Activated CD4-positive, alpha-beta T cell treated with anti-CD3 and anti-CD28 coated beads, Interleukin-2, amount 50 U/mL, for 24 hours (primary cell): Measurements from ENCODE around the gene RNU6-9.
"Not testable (repeated sequence)": the region's sequence is repeated elsewhere in the genome, so short reads cannot be mapped to it uniquely, and the experiment has no call there.

ENCODE experiments used
- DNase-seq, 2 donors: peaks; one replicate each; pipeline ENCODE4 v3.0.0-alpha.2; 2020; ENCODE audit warnings: low read depth in 1 of 2, low spot score in 1 of 2

The RNU6-9 gene

DNA sequence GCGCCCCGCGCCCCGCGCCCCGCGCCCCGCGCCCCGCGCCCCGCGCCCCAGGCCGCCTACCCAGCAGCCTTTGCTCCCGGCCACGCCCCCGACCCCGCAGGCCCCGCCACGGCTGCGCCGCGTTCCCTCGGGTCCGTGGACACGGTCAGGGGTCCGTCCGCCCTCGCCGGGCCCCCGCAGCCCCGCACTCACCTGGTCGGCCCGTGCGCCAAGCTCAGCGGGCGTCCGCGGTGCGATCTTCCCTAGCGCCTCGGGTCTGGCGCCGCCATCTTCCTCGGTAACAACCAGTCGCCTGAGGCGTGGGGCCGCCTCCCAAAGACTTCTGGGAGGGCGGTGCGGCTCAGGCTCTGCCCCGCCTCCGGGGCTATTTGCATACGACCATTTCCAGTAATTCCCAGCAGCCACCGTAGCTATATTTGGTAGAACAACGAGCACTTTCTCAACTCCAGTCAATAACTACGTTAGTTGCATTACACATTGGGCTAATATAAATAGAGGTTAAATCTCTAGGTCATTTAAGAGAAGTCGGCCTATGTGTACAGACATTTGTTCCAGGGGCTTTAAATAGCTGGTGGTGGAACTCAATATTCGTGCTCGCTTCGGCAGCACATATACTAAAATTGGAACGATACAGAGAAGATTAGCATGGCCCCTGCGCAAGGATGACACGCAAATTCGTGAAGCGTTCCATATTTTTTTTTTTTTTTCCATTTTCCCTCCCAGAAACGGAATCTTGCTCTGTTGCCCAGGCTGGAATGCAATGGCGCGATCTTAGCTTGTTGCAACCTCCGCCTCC is at the start of gene RNU6-9, which contains the start of gene MED16:
TSS of gene RNU6-9 (plus strand) at position 591 of the 796 bp plus-strand sequence.
TSS of gene MED16 (minus strand) at position 294 of the 796 bp plus-strand sequence. CDS start 2,056 bp downstream, outside the sequence.
- peak; percentile 81 to 89 for DNase-seq

DNA sequence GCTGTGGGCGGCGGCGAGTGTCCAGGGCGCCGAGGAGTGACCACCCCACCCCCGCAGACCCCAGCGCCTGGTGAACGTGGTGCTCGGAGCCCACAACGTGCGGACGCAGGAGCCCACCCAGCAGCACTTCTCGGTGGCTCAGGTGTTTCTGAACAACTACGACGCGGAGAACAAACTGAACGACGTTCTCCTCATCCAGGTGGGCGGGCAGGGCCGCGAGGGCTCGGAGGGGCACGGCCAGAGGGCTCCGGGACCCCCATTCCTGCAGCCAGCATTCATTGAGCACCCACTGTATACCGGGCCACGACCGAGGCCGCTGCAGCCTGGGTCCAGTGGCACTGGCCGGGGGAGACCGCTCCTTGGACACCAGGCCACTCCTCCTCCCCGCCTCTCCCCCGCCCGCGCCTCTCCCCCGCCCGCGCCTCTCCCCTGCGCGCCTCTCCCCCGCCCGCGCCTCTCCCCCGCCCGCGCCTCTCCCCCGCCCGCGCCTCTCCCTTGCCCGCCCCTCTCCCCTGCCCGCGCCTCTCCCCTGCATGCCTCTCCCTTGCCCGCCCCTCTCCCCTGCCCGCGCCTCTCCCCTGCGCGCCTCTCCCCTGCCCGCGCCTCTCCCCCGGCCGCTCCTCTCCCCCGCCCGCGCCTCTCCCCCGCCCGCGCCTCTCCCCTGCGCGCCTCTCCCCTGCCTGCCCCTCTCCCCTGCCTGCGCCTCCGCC is 49.3 kb upstream of the RNU6-9 start:
- DNase-seq, result no peak

DNA sequence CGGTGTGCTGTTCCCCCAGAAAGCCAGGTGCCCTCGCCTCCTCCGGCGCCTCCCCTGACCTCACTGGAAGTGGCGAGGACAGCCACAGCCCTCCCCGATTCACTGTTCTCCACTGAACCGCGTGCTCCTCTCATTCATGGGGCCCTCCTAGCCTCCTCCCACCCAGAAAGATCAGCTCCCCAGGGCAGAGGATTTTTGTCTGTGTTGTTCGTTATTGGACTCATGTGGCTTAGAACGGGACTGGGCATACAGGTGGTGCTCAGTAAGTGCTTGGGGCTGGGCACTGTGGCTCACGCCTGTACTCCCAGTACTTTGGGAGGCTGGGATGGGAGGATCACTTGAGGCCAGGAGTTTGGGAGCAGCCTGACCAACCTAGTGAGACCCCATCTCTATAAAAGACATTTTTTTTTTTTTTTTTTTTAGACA is 48.7 kb upstream of the RNU6-9 start:
- DNase-seq, result no peak

DNA sequence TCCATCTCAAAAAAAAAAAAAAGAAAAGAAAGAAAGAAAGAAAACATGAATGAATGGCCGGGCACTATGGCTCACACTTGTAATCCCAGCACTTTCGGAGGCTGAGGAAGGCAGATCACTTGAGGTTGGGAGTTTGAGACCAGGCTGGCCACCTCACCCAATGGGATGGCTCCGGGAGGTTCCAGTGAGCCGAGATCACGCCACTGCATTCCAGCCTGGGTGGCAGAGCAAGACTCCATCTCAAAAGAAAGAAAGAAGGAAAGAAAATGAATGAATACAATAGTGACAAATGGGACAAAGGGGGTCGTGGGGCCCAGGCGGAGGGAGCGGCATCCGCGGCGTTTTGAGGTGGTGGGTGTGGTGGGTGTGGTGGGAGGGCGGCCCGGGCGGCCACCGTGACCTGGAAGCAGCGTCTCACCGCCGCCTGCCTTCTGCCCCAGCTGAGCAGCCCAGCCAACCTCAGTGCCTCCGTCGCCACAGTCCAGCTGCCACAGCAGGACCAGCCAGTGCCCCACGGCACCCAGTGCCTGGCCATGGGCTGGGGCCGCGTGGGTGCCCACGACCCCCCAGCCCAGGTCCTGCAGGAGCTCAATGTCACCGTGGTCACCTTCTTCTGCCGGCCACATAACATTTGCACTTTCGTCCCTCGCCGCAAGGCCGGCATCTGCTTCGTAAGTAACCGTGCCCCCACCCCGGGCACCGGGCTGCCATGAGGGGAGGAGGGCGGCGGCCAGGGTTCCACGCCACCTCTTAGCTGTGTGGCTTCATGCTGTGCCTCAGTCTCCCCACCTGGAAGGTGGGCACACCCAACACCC is 47.4 kb upstream of the RNU6-9 start:
- DNase-seq, result no peak

DNA sequence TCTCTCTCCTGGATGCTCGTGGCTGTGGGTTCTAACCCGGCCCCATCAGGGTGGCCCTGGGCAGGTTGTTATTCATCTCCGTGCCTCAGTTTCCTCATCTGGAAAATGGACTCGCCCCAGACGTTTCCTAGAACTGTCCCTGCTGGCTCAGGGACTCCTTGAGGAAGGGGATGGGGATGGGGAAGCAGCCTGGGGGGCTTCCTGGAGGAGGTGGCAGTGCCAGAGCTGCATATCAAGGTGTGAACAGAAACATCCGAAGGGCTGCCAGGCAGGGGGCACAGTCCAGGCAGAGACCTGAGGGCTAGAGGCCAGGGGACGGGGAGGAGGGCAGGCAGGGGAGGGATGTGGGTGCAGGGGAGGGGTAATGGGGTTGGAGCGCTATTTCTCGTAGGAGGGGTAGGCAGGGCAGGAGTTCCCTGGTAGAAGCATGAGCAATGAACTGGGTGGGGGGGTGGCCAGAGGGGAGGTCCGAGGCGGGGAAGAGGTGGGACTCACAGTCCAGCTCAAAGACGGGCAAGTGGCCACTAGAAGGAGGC is 44.8 kb upstream of the RNU6-9 start:
- DNase-seq, result no peak

DNA sequence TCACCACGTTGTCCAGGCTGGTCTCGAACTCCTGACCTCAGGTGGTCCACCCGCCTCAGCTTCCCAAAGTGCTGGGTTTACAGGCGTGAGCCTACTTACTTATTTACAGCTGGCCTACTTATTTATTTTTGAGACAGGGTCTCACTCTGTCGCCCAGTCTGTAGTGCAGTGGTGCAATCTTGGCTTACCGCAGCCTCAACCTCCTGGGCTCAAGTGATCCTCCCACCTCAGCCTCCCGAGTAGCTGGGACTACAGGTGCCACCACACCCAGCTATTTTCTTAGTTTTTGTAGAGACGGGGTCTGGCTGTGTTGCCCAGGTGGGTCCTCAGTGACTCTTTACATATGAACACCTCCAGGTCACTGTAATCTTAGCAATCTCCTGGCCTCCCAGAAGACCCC is 44.1 kb upstream of the RNU6-9 start:
- DNase-seq, result not testable (repeated sequence)

DNA sequence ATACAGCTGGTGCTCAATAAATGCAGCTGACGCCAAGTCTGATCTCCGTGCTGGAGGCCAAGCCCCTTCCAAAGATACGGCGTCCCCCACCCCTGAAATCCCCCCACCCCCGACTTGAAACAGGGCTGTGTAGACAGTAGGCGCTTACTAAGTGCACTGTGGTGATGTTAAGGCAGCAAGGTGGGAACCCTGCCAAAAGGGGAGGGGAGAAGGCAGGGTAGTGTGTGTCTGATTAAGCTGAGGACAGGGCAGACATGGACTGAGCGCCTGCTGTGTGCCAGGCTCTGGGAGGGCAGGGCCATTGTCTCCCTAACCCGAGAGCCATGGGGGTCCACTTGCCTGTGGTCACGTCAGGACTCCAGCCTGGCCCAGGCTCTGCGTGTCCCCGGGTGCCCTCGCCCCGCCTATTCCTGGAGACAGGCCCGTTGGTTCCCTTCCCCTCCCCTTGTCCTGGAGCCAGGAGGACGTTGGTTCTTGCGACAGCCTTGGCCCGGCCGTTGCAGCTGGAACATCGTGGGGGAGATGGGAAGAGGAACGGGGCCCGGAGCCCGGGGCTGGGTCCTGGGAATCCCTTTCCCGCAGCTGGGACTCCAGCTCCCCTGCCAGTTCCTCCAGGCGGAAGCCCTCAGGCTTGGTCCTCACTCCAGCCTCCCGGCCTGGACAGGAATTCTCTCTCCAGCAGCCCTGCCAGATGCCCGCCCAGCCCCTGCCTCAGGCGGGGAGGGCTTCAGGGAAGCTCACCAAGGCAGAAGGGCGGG is 42.9 kb upstream of the RNU6-9 start:
- no peak for DNase-seq

DNA sequence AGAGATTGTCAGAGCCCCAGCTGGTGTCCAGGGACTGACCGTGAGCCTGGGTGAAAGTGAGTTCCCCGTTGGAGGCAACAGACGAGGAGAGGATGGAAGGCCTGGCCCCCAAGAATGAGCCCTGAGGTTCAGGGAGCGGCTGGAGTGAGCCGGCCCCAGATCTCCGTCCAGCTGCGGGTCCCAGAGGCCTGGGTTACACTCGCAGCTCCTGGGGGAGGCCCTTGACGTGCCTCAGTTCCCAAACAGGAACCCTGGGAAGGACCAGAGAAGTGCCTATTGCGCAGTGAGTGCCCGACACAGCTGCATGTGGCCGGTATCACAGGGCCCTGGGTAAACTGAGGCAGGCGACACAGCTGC is 42.3 kb upstream of the RNU6-9 start:
- DNase-seq, result no peak

DNA sequence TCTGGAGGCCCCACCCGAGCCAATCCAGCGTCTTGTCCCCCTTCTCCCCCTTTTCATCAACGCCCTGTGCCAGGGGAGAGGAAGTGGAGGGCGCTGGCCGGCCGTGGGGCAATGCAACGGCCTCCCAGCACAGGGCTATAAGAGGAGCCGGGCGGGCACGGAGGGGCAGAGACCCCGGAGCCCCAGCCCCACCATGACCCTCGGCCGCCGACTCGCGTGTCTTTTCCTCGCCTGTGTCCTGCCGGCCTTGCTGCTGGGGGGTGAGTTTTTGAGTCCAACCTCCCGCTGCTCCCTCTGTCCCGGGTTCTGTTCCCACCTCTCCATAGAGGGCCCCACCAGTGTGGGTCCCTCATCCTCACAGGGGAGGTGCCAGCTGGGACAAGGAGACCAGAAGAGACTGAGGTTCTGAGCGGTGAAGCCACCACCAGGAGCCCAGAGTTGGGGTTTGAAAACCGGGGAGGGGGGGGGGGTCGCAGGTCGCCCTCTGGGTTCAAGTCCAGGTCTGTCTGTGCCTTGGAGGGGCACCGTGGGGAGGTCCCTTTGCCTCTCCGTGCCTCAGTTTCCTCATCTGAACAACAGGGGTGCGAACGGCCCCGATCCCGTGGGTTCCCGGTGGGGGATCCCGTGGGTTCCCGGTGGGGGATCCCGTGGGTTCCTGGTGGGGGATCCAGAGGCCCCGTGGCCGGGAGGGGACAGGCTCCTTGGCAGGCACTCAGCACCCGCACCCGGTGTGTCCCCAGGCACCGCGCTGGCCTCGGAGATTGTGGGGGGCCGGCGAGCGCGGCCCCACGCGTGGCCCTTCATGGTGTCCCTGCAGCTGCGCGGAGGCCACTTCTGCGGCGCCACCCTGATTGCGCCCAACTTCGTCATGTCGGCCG is 40.9 kb upstream of the RNU6-9 start, which contains the start of gene ELANE:
TSS of gene ELANE (plus strand) at position 168 of the 878 bp plus-strand sequence. CDS start at position 194, 26 bp downstream.
- DNase-seq, result no peak

DNA sequence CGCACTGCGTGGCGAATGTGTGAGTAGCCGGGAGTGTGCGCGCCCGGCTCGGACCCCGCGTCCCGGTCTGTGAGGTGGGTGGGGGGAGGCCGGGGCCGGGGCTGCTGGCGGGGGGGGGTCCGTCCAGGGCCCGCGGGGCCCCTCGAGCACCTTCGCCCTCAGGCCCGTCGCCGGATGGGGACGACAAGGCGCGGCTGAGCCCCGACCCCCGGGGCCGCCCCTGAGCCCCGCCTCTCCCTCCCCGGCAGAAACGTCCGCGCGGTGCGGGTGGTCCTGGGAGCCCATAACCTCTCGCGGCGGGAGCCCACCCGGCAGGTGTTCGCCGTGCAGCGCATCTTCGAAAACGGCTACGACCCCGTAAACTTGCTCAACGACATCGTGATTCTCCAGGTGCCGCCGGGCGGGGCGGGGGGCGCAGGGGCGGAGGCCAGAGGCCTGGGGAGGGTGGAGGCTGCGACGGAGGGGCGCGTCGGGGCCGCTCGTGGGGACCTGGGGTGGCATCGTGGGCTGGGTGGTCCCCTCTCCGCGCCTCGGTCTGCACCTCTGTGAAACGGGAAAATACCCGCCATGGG is 40.2 kb upstream of the RNU6-9 start:
- DNase-seq, result no peak

DNA sequence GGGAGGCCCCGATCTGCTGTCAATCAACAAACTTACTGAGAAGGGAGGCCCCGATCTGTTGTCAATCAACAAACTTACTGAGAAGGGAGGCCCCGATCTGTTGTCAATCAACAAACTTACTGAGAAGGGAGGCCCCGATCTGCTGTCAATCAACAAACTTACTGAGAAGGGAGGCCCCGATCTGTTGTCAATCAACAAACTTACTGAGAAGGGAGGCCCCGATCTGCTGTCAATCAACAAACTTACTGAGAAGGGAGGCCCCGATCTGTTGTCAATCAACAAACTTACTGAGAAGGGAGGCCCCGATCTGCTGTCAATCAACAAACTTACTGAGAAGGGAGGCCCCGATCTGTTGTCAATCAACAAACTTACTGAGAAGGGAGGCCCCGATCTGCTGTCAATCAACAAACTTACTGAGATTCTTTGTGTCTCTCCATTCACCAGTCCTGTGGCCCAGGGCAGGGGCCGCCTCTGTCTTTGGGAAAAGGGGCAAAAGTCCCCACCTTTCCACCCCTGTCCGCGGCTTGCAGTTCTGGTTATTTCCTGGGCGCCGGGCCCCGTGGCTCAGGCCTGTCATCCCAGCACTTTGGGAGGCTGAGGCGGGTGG is 39.6 kb upstream of the RNU6-9 start:
- not testable (repeated sequence) for DNase-seq

DNA sequence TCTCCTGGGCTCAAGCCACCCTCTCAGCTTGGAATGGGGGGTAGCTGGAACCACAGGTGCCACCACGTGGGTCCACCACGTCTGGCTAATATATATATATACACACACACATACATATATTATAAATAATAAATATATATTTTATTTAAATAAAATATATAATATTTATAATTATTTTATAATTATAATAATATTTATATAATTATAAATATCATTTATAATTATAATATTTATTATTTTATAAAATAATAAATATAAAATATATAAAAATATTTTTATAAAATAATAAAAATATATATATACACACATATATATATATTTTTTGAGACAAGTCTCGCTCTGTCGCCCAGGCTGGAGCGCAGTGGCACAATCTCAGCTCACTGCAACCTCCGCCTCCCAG is 38.7 kb upstream of the RNU6-9 start:
- DNase-seq, result no peak

DNA sequence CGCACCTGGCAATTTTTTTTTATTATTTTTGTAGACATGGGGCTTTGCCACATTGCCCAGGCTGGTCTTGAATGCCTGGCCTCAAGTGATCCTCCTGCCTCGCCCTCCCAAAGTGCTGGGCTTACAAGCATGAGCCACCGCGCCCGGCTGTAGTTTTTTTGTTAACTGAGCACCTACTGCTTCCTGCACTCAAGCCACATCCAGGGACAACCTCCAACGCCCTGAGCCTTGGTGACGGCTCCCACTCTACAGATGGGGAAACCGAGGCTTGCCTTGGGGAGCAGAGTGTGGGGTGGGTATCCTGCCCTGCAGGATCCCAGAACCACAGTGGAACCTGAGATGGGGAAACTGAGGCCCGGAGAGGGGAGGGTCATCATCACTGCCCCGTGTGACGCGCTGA is 38.1 kb upstream of the RNU6-9 start:
- DNase-seq, result no peak

DNA sequence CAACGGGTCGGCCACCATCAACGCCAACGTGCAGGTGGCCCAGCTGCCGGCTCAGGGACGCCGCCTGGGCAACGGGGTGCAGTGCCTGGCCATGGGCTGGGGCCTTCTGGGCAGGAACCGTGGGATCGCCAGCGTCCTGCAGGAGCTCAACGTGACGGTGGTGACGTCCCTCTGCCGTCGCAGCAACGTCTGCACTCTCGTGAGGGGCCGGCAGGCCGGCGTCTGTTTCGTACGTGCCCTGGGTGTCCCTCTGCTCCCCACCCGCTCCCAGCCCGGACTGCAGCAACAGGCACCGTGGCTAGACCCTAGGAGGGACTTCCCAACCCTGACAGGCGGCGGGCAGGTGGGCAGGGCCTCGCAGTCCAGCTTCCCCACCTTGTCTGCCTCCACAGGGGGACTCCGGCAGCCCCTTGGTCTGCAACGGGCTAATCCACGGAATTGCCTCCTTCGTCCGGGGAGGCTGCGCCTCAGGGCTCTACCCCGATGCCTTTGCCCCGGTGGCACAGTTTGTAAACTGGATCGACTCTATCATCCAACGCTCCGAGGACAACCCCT is 37.6 kb upstream of the RNU6-9 start:
- no peak for DNase-seq

DNA sequence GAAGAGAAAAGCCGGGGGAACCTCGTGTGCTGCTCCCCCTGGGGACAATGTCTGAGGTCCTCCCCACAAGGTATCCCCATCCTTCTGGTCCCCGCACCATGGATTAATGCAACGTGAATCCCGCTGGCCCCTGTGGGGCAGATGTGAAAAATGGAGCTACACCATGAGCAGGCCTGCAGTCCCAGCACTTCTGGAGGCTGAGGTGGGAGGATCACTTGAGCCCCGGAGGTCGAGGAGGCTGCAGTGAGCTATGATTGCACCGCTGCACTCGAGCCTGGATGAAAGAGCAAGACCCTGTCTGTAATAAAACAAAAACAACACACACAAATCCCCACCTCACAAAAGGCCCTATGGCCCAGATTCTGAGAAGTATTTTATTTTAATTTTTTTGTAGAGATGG is 35.0 kb upstream of the RNU6-9 start:
- DNase-seq, result no peak

DNA sequence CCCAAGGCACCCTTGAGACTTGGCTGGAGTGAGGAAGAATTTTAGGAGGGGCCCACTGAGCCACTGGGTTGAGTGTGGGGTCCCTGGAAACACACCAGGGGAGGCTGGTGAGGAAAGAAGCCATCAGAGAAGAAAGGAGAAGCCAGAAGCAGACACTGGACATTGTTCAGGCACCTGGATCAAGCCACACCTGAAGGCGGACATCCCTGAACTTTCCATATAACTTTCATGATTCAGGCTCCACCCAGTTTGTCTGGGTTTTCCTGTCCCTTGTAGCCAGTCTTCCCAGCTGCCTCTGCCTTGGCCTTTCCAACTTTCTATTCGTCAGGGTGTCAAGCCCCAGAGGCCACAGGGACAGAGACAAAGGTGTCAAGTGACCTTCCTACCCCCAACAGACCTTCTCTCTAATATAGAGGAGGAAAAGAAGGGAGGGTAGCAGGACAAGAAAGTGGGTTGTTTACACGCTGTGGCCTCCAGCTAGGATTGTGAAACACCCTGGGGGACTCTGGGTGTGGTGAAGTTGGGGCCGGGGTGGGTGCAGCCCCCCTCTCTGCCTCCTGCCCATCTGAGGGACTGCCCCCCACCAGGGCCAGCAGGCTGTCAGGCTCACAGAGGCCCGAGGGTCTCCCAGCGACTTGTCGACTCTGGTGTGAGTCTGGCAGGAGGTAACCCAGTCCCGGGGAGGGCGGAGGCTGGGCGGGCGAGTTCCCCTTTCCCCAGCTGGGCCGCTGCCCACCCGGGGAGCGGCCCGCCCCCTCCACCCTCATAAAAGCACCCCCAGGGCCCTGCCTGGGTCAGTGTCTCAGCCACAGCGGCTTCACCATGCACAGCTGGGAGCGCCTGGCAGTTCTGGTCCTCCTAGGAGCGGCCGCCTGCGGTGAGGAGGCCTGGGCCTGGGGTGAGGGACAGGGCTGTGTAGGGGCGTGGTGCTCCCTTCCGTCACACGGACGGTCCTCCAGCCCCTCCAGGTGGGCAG is 34.1 kb upstream of the RNU6-9 start, which contains the start of gene CFD:
TSS of gene CFD (plus strand) at position 797 of the 976 bp plus-strand sequence. CDS start at position 823, 26 bp downstream.
- no peak for DNase-seq

DNA sequence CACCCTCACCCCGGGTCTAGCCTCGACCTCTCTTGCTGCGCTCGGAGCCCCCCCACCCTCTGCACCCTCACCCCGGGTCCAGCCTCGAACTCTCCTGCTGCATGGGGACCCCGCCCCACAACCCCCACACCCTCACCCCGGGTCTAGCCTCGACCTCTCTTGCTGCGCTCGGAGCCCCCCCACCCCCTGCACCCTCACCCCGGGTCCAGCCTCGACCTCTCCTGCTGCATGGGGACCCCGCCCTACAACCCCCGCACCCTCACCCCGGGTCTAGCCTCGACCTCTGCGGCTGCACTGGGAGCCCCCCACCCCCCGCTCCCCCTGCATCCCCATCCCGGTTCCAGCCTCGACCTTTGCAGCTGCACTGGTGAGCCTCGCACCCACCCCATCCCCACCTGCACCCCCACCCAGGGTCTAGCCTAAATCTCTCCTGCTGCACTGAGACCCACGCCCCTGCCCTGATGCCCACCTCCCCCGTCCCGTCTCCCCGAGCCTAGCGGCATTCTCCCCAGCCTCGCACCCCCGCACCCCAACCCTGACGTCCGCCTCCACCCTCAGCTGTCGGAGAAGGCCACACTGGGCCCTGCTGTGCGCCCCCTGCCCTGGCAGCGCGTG is 32.0 kb upstream of the RNU6-9 start:
- DNase-seq, result no peak
